ENCODE results near the gene FBXO40.

Gene FBXO40

DNA sequence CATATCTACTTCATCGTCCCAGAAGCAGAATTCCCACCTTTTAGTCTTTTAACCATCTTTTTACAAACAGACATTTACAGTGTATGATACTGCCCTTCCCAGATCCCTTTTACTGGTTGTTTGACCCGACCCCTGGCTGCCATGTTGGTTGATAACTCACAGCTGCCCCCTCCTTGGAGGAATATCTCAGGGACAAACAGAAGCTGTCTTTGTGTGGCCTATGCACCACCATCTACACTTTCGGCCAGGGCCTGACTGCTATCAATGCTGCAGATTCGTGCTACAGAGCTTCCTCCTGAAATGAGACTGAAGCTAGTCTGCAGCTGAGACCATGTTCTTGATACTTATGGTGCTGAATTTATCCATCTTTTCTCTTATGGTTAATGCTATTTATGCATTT lies 40.8 kb upstream of the FBXO40 start:
- no peak for TF ChIP-seq ZC3H10 (CRISPR knock-in tag; IDR thresholded peaks at IDR 0.05)
- TF ChIP-seq SNAI2 (CRISPR knock-in tag; IDR thresholded peaks at IDR 0.05): no peak
- TF ChIP-seq, protein P1, sequence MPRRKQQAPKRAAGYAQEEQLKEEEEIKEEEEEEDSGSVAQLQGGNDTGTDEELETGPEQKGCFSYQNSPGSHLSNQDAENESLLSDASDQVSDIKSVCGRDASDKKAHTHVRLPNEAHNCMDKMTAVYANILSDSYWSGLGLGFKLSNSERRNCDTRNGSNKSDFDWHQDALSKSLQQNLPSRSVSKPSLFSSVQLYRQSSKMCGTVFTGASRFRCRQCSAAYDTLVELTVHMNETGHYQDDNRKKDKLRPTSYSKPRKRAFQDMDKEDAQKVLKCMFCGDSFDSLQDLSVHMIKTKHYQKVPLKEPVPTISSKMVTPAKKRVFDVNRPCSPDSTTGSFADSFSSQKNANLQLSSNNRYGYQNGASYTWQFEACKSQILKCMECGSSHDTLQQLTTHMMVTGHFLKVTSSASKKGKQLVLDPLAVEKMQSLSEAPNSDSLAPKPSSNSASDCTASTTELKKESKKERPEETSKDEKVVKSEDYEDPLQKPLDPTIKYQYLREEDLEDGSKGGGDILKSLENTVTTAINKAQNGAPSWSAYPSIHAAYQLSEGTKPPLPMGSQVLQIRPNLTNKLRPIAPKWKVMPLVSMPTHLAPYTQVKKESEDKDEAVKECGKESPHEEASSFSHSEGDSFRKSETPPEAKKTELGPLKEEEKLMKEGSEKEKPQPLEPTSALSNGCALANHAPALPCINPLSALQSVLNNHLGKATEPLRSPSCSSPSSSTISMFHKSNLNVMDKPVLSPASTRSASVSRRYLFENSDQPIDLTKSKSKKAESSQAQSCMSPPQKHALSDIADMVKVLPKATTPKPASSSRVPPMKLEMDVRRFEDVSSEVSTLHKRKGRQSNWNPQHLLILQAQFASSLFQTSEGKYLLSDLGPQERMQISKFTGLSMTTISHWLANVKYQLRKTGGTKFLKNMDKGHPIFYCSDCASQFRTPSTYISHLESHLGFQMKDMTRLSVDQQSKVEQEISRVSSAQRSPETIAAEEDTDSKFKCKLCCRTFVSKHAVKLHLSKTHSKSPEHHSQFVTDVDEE (CRISPR knock-in tag; IDR thresholded peaks at IDR 0.05): no peak
- TF ChIP-seq CSDC2 (CRISPR knock-in tag; IDR thresholded peaks at IDR 0.05): no peak
- TF ChIP-seq OSR1 (CRISPR knock-in tag; IDR thresholded peaks at IDR 0.05): no peak
- TF ChIP-seq TCF4 (CRISPR knock-in tag; IDR thresholded peaks at IDR 0.05; ENCODE audit: borderline replicate concordance): no peak
- no peak for TF ChIP-seq ZFP3 (CRISPR knock-in tag; IDR thresholded peaks at IDR 0.05)
- TF ChIP-seq ZNF70 (CRISPR knock-in tag; IDR thresholded peaks at IDR 0.05): no peak
- ATAC-seq: no peak

GRCh38 chr3:121552797-121553196 lies 40.4 kb upstream of the FBXO40 start:
- ATAC-seq: no peak
- TF ChIP-seq, protein P2, sequence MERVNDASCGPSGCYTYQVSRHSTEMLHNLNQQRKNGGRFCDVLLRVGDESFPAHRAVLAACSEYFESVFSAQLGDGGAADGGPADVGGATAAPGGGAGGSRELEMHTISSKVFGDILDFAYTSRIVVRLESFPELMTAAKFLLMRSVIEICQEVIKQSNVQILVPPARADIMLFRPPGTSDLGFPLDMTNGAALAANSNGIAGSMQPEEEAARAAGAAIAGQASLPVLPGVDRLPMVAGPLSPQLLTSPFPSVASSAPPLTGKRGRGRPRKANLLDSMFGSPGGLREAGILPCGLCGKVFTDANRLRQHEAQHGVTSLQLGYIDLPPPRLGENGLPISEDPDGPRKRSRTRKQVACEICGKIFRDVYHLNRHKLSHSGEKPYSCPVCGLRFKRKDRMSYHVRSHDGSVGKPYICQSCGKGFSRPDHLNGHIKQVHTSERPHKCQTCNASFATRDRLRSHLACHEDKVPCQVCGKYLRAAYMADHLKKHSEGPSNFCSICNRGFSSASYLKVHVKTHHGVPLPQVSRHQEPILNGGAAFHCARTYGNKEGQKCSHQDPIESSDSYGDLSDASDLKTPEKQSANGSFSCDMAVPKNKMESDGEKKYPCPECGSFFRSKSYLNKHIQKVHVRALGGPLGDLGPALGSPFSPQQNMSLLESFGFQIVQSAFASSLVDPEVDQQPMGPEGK (CRISPR knock-in tag; IDR thresholded peaks at IDR 0.05; ENCODE audit: borderline replicate concordance): no peak
- TF ChIP-seq PPARA (CRISPR knock-in tag; IDR thresholded peaks at IDR 0.05; ENCODE audit: borderline replicate concordance): no peak
- no peak for TF ChIP-seq BACH2 (CRISPR knock-in tag; IDR thresholded peaks at IDR 0.05; ENCODE audit: borderline replicate concordance)
- no peak for TF ChIP-seq RARB (CRISPR knock-in tag; IDR thresholded peaks at IDR 0.05)
- TF ChIP-seq CSDC2 (CRISPR knock-in tag; IDR thresholded peaks at IDR 0.05): no peak
- TF ChIP-seq, protein P1 (CRISPR knock-in tag; IDR thresholded peaks at IDR 0.05): no peak
- TF ChIP-seq, protein P3, sequence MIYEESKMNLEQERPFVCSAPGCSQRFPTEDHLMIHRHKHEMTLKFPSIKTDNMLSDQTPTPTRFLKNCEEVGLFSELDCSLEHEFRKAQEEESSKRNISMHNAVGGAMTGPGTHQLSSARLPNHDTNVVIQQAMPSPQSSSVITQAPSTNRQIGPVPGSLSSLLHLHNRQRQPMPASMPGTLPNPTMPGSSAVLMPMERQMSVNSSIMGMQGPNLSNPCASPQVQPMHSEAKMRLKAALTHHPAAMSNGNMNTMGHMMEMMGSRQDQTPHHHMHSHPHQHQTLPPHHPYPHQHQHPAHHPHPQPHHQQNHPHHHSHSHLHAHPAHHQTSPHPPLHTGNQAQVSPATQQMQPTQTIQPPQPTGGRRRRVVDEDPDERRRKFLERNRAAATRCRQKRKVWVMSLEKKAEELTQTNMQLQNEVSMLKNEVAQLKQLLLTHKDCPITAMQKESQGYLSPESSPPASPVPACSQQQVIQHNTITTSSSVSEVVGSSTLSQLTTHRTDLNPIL (CRISPR knock-in tag; IDR thresholded peaks at IDR 0.05; ENCODE audit: low read depth): no peak
- TF ChIP-seq, protein P4, sequence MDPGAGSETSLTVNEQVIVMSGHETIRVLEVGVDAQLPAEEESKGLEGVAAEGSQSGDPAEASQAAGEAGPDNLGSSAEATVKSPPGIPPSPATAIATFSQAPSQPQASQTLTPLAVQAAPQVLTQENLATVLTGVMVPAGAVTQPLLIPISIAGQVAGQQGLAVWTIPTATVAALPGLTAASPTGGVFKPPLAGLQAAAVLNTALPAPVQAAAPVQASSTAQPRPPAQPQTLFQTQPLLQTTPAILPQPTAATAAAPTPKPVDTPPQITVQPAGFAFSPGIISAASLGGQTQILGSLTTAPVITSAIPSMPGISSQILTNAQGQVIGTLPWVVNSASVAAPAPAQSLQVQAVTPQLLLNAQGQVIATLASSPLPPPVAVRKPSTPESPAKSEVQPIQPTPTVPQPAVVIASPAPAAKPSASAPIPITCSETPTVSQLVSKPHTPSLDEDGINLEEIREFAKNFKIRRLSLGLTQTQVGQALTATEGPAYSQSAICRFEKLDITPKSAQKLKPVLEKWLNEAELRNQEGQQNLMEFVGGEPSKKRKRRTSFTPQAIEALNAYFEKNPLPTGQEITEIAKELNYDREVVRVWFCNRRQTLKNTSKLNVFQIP (CRISPR knock-in tag; IDR thresholded peaks at IDR 0.05; ENCODE audit: borderline replicate concordance, low read depth): no peak
- TF ChIP-seq GLIS3 (CRISPR knock-in tag; IDR thresholded peaks at IDR 0.05): no peak
- TF ChIP-seq ZNF565 (CRISPR knock-in tag; conservative IDR thresholded peaks at IDR 0.05; ENCODE audit: low read depth): no peak
- TF ChIP-seq ZC3H10 (CRISPR knock-in tag; IDR thresholded peaks at IDR 0.05): no peak
- TF ChIP-seq ESRRG (CRISPR knock-in tag; IDR thresholded peaks at IDR 0.05): no peak
- TF ChIP-seq ZFP3 (CRISPR knock-in tag; IDR thresholded peaks at IDR 0.05): no peak
- TF ChIP-seq, protein P5, sequence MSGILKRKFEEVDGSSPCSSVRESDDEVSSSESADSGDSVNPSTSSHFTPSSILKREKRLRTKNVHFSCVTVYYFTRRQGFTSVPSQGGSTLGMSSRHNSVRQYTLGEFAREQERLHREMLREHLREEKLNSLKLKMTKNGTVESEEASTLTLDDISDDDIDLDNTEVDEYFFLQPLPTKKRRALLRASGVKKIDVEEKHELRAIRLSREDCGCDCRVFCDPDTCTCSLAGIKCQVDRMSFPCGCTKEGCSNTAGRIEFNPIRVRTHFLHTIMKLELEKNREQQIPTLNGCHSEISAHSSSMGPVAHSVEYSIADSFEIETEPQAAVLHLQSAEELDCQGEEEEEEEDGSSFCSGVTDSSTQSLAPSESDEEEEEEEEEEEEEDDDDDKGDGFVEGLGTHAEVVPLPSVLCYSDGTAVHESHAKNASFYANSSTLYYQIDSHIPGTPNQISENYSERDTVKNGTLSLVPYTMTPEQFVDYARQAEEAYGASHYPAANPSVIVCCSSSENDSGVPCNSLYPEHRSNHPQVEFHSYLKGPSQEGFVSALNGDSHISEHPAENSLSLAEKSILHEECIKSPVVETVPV (CRISPR knock-in tag; IDR thresholded peaks at IDR 0.05): no peak
- no peak for TF ChIP-seq TCF4 (CRISPR knock-in tag; IDR thresholded peaks at IDR 0.05; ENCODE audit: borderline replicate concordance)
- TF ChIP-seq SNAI2 (CRISPR knock-in tag; IDR thresholded peaks at IDR 0.05): no peak
- no peak for TF ChIP-seq ZNF8 (CRISPR knock-in tag; IDR thresholded peaks at IDR 0.05)
- TF ChIP-seq ISL1 (CRISPR knock-in tag; IDR thresholded peaks at IDR 0.05): no peak

Data from SK-N-SH treated with all-trans-retinoic acid at 6 μM for 48 hours (cell line).